COR-L47 (cell line): ENCODE data around the gene KRT5.
"Not testable (repeated sequence)": the region's sequence is repeated elsewhere in the genome, so short reads cannot be mapped to it uniquely, and the experiment has no call there.

ENCODE experiments used
- DNase-seq: peaks from one replicate; lab custom pipeline; 2025; lab: John Stamatoyannopoulos, UW

KRT5 gene

DNA sequence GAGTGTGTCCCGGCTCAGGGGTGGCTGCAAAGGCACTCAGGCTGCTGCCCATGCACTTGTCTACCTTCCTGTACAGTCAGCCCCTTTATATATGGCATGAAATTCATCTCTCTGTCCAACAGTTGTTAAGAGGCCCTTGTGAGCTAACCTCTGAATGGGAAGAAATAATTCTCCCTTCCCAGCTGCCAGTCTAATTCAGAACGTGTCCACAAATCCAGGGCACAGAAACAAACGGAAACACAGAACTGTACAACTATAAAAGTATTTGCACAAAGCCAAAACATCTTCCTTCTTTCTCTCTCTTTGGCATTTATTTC lies 849 bp downstream of the KRT5 start:
- no peak for DNase-seq

DNA sequence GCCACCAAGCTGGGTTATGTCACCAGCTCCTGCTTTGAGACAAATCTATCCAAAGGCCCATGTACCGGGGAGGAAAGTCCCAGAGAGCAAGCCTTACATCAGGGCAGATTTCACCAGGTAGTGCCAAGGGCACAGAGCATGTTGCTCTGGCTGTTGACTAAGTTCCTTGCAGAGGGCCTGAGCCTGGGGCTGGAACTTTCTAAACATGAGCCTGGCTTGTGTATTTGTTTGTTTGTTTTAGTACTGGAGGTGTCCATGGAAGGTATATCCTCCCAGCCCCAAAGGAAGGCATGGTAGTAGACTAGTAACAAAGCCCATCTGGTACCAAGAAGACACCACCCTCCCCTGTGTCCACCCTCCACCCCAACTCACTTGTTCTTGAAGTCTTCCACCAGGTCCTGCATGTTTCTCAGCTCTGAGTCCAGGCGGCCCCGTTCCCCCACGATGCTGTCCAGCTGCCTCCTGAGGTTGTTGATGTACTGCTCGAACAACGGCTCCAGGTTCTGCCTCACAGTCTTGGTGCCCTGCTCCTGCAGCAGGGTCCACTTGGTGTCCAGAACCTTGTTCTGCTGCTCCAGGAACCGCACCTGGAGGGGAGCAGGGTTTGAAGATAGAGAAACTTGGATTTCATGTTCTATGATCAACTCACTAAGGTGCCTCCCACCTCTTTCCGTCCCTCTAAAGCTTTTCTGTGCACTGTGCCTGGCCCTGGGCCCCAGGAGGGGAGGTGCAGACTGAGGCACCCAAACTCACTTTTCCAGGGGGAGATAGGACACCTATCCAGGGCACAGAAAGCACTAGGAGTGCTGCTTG lies 1.4 kb downstream of the KRT5 start:
- DNase-seq = no peak

DNA sequence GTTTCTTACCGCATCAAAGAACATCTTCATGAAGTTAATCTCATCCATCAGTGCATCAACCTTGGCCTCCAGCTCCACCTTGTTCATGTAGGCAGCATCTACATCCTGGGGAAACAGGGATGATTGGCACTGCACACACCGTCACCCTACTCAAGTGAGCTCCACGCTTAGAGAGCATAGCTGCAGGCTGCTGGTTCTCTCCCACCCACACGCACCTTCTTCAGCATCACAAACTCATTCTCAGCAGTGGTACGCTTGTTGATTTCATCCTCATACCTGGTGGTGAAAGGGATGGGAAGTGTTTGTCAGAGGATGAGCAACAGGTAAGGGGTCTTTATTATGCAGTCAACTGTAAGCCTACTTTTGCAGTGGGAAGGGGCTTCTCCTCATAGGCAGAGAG lies 2.3 kb downstream of the KRT5 start:
- DNase-seq = no peak

DNA sequence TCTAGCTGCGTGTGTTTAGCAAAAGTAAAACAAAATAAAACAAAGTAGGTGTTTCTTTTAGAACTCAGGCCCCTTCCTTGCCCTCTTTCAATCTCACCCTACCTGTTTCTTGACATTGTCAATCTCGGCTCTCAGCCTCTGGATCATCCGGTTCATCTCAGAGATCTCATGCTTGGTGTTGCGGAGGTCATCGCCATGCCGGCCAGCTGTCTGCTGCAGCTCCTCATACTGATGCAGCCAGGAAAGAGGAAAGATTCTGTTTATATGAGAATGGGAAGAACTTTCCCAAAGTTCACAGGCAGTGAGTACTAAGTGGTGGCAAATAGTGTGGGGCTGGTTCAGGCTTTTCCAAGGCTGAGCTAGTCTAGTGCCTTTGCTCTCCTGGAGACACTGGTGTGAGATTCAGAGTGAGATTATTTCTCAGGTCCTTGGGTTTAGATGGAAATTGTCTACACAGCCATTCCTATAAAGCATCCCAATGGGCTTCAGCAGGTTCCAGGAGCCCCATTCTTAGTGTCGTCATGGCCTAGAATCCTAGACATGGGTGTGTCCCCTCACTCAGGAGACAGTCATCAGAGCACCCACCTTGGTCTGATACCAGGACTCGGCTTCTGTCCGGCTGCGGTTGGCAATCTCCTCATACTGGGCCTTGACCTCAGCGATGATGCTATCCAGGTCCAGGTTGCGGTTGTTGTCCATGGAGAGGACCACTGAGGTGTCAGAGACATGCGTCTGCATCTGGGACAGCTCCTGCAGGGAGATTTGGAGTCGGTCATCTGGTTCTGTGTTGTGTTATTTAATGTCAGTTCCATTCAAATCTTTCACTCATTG lies 3.0 kb downstream of the KRT5 start:
- no peak for DNase-seq

DNA sequence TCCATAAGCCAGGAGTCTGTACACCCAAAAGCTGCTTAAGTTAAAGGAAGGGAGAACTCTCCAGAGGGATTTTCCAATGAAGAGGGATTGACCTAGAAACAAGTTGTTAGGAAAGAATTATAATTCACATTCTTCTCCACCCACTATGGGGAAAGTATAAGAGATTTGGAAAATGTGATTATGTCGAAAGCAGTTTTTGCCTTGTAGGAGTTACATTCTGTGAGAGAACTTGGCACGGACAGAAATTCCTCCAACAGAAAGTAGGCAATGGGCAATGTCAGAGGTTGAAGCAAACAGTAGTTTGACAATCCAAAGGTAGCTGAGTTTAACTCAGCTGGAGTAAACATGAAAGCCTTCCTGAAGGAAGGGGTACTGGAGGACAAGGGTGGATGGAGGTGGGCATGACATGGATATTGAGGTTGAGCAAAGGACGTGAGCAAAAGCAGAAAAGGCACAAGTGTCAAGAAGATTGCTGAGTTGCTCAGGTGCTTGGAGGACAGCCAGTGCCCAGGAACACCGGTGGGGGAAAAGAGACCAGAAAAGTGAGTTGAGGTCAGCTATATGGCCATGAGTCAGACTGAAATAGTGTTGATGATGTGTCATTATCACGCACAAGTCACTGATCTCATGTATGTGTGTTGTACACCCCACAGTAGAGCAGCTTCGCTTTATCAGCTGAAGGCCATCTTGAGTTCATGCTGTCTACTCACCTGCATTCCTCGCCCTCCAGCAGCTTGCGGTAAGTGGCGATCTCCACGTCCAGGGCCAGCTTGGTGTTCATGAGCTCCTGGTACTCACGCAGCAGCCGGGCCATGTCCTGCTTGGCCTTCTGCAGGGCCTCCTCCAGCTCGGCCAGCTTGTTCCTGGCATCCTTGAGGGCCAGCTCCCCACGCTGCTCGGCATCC lies 4.0 kb downstream of the KRT5 start:
- no peak for DNase-seq

DNA sequence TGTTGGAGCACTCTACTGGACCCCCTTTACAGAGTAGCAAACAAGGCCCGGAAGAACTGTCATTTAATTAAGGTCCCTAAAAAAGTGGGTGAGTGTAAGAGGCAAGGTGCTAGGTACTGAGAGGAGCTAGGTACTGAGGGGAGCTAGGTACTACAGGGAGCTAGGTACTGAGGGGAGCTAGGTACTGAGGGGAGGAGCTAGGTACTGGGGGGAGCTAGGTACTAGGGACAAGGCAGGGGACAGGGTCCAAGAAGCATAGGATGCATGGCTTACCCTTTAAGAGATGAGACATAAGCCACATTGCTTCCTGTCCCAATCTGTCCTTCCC lies 4.9 kb downstream of the KRT5 start:
- no peak for DNase-seq

DNA sequence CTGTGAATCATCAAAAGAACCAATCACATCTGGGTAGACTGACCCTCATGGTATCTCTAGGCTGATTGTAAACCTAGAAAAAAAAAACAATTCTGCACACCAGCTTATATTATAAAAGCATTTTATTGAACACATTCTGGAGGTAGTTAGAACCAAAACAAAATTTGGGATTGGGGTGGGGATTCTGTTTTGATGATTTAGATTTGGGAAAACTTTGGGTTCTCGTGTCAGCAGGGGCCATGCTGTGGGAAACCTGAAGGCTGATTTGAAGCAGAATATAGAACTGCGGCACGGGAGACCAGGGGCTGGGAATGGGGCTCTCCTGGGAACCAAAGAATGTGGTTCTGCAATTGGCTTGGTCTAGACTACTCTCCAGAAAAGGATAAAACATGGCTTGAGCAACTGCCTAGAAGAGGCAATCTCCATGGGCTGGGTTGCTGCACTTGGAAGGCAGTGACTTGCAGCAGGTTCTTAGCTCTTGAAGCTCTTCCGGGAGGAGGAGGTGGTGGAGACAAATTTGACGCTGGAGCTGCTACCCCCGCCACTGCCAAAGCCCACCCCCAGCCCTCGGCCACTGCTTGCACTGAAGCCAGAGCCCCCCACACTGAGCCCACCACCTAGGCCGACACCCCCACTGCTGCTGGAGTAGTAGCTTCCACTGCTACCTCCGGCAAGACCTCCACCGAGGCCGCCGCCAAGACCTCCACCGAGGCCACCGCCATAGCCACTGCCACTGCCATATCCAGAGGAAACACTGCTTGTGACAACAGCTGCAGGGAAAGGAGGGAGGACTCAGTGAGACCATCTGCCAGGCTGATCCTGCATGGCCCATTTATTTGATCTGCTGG lies 5.5 kb downstream of the KRT5 start:
- DNase-seq = no peak

DNA sequence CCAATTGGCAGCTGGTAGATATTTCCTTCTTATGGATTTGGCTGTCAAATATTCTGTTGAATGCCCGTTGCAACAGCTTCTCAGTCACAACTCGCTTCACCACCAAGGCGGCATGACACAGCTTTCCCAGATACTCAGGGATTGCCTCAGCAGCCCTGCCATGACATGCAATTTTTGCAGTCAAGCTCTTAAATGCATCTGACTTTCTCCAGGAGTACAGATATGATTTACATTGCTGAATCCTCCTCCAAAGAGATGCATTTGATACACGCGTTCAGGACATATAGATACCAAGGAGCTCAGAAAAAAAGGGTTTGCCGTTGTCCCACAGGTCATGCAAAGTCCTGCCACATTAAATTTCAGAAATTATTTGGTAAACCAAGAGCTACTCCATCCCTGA lies 6.5 kb downstream of the KRT5 start:
- no peak for DNase-seq

DNA sequence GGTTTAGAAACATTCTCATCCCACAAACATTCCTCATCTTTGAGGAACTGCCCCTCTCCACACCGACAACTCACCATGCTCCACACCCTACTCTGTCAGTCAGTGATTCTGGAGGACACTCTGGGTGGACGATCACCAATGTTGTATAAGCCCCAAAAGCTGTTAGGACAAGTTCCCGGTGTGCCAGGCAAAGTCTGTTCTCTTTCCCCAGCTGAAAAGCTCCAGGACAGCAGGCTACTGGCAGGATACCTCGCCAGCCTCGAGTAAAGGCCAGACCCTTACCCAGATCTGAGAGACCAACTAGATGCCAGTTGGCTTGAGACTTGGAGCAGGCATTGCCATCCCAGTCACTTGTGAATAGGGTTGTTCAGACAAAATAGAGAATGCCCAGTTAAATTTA lies 12.0 kb downstream of the KRT5 start:
- DNase-seq = no peak

DNA sequence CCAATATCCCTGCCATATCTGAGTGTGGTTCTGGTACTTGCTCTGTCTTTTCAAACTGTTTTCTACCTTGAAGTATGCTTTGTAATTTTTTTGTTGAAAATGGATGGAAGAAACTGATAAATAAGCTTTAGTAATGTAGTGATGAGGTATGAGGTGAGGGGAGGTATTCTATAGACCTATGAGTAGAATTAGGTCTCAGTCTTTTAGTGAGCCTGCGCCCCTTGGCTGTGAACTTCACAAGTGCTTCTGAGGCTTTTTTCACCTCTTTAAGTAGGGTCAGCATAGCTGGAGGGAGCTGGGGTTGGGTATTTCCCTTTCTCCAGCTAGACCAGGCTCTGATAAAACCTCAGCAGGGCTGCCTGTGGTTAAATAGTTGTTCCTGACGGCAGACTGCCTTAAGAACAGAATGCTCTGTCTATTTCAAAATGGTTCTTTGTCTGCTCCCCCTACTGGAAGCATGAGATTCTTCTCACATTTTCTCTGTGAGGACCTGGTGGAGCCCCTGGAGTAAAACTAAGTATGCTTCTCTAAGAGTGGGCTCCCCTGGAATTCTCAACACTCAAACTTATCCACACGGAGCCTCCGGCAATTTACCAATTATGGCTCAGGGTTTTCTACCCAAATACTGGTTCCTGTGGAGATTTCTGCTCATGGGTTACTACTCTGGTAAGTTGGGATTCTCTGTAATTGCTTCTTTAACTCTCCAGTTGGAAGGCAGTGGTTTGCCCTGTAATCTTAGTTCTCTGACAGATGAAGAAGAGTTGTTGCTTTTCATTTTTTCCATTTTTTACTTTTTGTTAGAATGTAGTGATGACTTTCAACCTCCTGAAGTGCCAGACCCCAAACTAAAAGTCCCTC lies 13.1 kb downstream of the KRT5 start:
- peak; percentile 42 for DNase-seq

DNA sequence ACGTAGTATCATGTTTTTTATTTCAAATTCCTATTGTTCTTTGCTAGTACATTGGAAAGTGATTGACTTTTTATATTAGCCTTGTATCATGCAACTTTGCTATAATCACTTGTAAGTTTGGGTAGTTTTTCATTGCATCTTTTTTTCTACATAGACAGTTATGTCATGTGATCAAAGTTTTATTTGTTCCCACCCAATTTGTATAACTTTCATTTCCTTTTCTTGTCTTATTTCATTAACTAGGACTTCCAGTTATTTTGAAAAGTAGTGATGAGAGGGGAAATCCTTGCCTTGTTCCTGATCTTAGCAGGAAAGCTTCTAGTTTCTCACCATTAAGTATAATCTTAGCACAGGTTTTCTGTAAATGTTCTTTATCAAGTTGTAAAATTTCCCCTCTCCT lies 17.3 kb downstream of the KRT5 start:
- DNase-seq = no peak

DNA sequence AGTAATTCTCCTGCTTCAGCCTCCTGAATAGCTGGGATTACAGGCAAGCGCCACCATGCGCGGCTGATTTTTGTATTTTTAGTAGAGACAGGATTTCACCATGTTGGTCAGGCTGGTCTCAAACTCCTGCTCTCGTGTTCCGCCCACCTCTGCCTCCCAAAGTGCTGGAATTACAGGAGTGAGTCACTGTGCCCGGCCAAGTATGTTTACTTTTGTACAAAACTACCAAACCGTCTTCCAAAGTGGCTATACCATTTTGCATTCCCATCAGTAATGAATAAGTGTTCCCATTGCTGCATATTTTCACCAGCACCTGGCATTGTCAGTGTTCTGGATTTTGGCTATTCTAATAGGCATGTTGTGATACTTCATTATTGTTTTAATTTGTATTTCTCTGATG lies 18.7 kb downstream of the KRT5 start:
- DNase-seq = no peak

DNA sequence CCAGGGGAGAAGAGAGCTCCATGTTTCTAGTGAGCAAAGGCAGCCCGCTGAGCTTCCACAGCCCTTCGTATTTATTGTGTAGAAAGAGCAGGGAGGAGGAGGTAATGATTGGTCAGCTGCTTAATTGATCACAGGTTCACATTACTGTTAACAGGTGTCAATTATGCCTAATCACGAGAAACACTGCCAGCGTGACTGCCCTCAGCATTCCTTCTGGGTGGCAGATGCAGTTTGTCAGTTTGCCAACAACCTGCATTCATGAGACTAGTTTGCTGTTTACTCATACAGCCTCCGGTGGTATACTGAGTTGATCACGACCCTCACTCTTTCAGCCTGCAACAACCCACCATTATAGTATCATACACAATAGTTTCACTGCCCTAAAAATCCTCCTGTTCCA lies 19.6 kb downstream of the KRT5 start:
- DNase-seq = not testable (repeated sequence)

DNA sequence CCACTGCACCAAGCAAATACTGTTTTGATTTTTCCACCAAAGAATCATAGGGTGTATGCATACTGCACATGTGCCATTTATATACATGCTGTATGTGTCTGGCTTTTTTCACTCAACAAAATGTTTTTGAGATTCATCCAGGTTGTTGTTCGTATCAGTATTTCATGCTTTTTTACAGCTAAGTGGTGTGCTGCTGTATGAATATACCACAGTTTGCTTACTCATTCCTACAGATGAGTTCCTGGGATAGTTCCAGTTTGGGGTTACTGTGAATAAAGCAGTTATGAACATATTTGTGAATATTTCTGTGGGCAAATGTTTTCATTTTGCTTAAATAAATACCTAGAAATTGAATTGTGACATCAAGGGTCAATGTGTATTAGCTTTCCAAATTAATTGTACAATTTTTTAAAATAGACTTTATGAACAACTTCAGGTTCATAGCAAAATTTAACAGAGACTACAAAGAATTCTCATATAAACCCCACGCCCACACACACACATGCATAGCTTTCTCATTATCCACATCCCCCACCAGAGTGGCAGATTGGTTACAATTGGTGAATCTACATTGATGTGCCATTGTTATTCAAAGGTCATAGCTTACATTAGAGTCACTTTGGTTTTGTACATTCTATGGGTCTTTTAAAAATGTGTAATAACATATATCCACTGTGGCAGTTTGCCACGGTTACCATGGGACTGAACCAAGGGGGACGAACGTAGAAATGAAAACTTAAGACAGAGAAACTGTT lies 20.2 kb downstream of the KRT5 start:
- no peak for DNase-seq

DNA sequence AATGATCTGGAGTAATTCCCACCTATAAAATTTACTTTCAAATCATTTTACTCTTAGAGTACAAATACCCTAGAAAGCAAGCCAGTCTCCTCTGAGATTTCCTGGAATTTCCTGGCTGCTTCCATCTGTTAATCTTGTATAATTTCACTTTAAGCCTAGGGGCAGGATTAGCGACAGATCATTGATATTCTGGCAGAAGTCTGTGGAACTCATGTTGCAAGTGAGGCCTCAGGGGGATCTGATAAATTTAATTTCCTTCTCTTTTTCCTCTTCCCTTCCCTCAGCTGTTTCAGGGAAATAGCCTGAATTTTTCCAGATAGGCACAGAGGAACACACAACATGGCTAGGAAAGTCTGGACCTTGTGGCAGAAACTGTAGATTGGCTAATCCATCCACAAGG lies 21.2 kb downstream of the KRT5 start:
- DNase-seq = no peak

DNA sequence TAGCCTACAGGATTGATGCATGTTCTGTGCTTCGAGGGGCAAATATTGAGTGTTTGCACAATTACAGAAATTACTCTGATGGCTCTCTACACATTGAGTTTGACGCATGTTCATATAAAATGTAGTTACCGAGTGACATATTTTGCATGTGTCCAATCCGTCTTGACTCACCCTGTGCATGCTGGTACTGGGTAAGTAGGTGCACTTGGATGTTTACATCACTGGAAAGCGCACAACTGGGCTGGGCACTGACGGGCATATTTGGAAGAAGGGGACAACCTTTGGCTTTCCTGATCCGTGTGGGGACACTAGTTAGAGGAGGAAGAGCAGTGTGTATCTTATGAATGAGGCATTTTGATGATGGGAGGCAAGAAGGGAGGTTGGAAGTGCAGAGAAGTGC lies 22.2 kb downstream of the KRT5 start:
- DNase-seq = no peak

DNA sequence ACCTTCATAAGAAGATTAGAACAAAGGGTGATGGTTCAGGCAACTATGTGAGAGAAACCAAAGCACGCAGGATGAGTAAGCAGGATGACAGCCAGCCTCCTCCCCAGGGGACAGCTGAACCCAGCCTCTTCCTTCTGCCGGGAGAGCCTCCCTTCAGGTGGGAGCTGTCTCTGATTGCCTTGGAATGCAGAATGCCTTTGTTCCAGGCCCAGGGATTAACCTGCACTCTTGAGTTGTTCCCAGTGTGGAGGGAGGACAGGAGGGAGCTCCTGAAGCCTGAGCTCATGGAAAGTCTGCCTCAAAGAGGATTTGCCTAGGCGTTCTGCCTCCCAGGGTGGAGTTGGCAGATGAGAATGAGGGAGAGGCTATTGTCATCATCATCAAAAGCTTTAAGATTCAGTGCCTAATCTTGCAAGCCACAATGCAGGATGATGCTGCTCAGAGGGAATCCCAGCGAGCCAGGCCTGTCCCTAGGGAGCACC lies 23.6 kb downstream of the KRT5 start:
- no peak for DNase-seq

DNA sequence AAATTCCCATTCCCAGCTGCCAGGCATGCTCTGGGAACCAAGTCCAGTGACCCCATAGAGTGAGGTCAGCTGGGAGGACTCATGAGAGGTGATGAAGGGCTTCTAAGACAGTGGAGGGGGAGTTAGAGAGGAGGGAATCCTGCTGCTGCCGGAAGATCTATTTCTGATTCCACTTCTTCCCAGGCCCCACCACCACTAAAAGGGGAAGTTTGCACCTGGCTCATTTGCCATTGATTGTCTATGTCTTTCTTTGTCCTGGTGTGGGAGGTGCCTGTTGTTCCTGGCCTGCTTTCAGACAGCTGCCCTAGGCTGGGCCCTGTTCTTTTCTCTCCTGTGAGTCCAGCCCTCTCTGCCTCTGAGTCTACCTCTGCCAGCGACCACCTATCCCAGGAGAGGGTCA lies 24.1 kb downstream of the KRT5 start:
- peak; percentile 52 for DNase-seq

DNA sequence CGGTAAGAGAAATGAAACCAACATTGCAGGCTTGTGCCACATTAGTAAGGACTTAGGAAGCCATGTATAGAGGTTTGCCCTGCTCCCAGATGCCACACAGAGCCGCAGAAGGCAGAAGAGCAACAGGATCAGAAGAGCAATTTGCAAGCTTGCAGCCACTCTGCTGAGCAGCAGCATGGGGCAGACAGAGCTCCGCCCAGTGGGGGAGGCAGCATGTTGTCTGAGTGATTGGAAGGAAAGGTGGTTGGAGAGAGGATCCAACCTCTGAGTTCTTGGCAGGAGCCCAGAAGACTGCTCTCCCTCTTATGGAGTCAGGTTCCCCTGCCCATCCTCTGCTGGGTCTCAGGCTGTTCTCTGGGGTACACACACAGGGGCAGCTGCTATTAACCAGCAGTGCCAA lies 24.8 kb downstream of the KRT5 start:
- peak; percentile 86 for DNase-seq

DNA sequence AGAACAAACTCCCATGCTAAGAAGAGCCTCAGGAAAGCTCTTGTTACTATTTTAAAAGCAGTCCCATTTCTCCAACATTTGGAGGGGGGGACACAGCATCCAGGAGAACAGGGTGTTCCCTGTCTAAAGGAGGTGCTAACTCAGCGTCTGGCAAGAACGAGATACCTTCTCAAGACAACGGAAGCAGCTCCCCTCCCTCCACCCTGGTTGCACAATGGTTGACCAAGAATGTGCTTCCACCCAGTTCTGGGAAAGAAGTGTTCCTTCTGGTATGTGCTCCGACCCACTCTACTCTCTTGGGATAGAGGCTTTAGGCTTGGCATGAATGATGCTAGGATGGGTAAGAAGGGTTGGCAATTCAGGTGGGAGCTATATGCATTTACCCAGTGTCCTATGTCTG lies 25.7 kb downstream of the KRT5 start:
- no peak for DNase-seq
